ENCODE data around the gene WDR64. TPM values are rescaled to one million over a fixed set of nuclear protein-coding genes. Genes with fewer than 3 reads are reported as not detected.

Gene WDR64
- total and polyA plus RNA-seq, 8 donors = not detected

DNA sequence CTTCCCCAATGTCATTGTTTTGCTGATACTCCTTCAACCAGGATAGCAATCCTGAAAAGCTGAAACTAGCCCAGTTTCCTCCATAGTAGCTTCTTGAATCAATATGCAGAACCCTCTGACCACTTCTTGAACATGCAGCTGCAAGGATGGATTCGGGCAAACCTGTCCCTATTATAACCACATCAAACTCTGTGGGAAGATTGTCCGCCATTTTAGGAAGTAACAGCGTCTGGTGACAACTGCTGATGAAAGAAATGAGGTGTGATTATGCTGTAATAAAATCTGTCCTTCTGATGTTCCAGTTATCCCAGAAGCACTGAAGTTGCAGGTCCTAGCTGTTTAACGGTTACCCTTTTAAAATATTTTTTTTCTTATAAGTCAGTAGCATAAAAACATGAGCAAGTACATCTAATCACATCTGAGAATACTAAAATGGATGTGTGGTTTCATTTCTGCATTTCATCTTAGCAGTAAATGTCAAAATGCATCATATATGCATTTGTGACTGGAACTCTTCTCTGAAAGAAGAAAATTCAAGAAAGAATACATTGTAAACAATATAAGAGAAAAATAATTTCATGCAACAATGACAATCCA is 16.4 kb upstream of the WDR64 start:
- intact Hi-C loops (cut with DNase I) = no loop called here
- Histone ChIP-seq H3K4me1 (peaks cover 0 to 15% (median 6%) of the 10 kb centered on the region in 3 donors), H3K27ac (no peak overlapping the region), H3K27me3 (no peaks in the 10 kb centered on the region), H3K36me3 (no peaks in the 10 kb centered on the region), H3K9me3 (no peaks in the 10 kb centered on the region), H3K4me3 (no peak overlapping the region)
- TF ChIP-seq, protein P1, sequence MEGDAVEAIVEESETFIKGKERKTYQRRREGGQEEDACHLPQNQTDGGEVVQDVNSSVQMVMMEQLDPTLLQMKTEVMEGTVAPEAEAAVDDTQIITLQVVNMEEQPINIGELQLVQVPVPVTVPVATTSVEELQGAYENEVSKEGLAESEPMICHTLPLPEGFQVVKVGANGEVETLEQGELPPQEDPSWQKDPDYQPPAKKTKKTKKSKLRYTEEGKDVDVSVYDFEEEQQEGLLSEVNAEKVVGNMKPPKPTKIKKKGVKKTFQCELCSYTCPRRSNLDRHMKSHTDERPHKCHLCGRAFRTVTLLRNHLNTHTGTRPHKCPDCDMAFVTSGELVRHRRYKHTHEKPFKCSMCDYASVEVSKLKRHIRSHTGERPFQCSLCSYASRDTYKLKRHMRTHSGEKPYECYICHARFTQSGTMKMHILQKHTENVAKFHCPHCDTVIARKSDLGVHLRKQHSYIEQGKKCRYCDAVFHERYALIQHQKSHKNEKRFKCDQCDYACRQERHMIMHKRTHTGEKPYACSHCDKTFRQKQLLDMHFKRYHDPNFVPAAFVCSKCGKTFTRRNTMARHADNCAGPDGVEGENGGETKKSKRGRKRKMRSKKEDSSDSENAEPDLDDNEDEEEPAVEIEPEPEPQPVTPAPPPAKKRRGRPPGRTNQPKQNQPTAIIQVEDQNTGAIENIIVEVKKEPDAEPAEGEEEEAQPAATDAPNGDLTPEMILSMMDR (IDR thresholded peaks at IDR 0.05) = no peak
- FAIRE-seq (no peak), DNase-seq (no peak), ATAC-seq (no peak)
- 92 to 93% methylated on average over 4 of the region's 4 CpGs for whole genome bisulfite sequencing, 2 donors

DNA sequence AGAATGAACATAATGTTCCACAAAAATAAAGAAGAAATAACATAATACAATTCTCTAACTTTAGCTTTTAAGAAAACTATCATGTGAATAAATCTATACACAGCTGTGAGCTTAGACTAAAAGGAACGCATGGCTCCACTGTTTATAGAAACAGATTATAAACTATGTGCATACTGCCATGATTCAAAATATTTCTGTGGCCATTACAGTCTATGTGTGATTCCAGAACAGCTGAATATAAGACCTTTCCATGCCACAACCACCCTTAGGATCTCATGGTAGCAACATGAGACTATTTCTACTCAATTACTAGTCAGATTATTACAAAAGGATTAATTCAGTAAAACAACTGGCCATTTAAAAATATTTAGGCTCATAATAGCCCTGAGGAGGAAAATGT is 15.8 kb upstream of the WDR64 start:
- Histone ChIP-seq H3K9me3 (no peaks in the 10 kb centered on the region), H3K27ac (no peak overlapping the region), H3K36me3 (no peaks in the 10 kb centered on the region), H3K4me1 (peaks cover 0 to 18% (median 6%) of the 10 kb centered on the region in 3 donors), H3K4me3 (no peak overlapping the region), H3K27me3 (no peaks in the 10 kb centered on the region)
- no peak for ATAC-seq
- DNase-seq = no peak
- WGBS, 2 donors = 65% methylated on average over 1 of the region's 1 CpG
- TF ChIP-seq, protein P1 (IDR thresholded peaks at IDR 0.05) = no peak
- intact Hi-C loops (cut with DNase I) = no loop called here
- no peak for FAIRE-seq

DNA sequence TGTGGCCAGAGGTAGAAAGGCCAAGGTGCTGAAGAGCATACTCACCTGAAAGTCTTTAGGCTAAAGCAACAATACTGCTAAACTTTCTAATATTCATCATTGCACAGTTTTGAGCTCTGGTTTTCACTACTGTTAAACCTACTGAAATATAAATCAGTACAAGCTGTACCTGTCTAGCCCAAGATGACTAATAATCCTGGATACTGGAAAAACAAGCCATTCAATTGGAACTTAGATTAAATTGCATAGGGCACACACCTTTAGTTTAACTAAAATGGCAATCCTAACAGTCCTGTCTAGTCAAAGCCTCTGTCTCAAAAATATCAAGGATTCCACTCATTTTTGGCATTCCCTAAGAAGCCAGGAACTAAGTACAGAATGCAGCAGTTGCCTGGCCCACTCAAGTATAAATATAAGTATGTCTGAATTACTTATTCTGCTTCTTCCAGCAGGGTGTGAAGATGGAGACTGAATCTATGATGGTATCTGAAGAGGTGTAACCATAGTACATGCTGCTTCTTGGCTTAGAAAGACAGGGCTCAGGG is 15.0 kb upstream of the WDR64 start:
- ATAC-seq (no peak), DNase-seq (no peak), FAIRE-seq (no peak)
- intact Hi-C loops (cut with DNase I) = no loop called here
- Histone ChIP-seq H3K36me3 (no peaks in the 10 kb centered on the region), H3K27ac (no peak overlapping the region), H3K4me3 (no peak overlapping the region), H3K27me3 (no peaks in the 10 kb centered on the region), H3K9me3 (no peaks in the 10 kb centered on the region), H3K4me1 (peaks cover 0 to 18% (median 6%) of the 10 kb centered on the region in 3 donors)
- TF ChIP-seq, protein P1 (IDR thresholded peaks at IDR 0.05) = no peak

DNA sequence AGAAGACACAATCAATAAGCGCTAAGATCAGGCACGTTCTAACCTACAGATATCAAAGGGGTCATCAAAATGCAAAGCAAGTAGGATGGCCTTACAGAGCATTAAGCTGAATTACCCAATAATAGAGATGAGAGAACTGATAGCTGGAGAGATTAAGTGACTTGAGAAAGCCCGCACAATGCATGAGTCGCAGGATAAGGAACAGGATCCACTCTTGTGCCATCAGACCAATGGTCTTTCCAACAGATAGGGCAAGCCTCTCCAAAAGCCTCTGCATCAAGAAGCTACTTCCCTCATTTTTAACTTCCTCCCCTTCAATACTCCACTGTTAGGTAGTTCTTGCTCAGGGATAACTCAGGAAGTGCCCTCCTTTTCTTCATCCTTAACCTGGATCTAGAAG is 14.5 kb upstream of the WDR64 start:
- TF ChIP-seq, protein P1 (IDR thresholded peaks at IDR 0.05) = no peak
- no peaks in the 10 kb centered on the region for H3K9me3 ChIP-seq

DNA sequence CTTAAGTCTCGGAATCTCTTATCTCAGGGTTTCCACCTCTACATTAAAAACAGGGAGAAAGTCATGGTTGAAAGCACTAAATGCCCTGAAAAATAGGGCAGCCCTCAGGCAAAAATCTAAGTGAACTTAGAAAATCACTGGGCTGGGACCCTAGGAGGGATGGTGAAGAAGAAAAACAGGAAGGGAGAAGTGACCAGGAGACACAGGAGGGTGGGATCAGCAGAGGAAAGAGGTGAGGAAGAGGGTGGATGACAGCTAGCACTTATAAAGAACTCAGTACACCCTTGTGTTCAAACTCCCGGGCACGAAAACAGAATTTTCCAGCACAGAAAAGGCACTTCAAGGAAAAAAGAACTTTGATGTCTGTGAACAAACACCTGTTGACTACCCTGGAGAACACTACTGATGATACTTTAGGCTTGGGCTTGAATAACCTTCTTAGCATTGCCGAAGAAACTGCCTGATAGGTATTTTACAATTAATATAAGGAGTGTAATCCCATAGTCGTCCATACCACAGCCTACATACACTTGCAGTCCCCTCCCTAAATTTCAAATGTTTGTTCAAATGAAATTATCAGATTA is 13.9 kb upstream of the WDR64 start:
- ATAC-seq (no peak), DNase-seq (no peak), FAIRE-seq (no peak)
- intact Hi-C loops (cut with DNase I) = no loop called here
- Histone ChIP-seq H3K27me3 (no peaks in the 10 kb centered on the region), H3K9me3 (no peaks in the 10 kb centered on the region), H3K4me3 (peak overlapping the region in 1 of 4 donors; percentile 7), H3K36me3 (no peaks in the 10 kb centered on the region), H3K27ac (no peak overlapping the region), H3K4me1 (peaks cover 0 to 18% (median 6%) of the 10 kb centered on the region in 3 donors)
- WGBS, 2 donors = 62 to 76% methylated on average over 5 of the region's 5 CpGs
- TF ChIP-seq, protein P1 (IDR thresholded peaks at IDR 0.05) = no peak

More for the DNA sequence above, 14.5 kb upstream of the WDR64 start:
- H3K27me3 ChIP-seq = no peaks in the 10 kb centered on the region
- no peaks in the 10 kb centered on the region for H3K36me3 ChIP-seq
- peak overlapping the region in 1 of 4 donors; percentile 7 for H3K4me3 ChIP-seq
- no peak for FAIRE-seq
- H3K27ac ChIP-seq = no peak overlapping the region
- DNase-seq = no peak
- intact Hi-C loops (cut with DNase I) = no loop called here
- peaks cover 0 to 18% (median 6%) of the 10 kb centered on the region in 3 donors for H3K4me1 ChIP-seq
- 79 to 81% methylated on average over 4 of the region's 4 CpGs for WGBS, 2 donors
- no peak for ATAC-seq

Measured in pancreas (tissue), 10 donors.